ENCODE results near the gene BORCS8.

DNA sequence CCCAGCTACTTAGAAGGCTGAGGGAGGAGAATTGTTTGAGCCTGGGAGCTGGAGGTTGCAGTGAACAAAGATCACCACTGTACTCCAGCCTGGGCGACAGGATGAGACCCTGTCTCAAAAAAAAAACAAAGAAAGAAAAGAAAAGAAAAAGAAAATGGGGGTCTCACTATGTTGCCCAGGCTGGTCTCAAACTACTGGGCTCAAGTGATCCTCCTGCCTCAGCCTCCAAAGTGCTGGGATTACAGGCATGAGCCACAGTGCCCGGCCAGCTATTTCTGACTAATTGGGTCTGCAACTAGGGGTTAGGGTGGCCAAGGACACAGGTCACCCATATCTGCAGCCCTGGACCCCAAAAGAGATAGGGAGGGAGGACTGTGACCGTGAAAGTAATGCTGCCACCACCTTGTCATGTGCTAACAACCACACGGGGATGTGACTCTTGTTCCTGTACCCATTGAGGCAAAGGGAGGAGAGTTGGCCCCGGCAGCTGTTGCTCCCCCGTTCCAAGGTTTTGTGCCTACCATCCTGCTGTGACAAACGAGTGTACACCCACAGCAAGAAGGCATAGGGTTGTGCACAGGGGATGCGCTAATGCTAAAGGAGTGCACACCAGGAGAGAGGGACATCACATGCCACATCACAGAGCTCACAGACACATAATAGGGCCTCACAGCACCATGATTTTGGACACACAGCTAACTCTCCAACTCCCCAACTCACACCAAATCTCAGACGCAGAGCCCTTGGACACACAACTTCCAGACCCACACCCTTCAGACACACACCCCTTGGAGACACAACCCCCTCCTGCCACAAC, 22.5 kb downstream of the BORCS8 start:
- TF ChIP-seq, protein P1, sequence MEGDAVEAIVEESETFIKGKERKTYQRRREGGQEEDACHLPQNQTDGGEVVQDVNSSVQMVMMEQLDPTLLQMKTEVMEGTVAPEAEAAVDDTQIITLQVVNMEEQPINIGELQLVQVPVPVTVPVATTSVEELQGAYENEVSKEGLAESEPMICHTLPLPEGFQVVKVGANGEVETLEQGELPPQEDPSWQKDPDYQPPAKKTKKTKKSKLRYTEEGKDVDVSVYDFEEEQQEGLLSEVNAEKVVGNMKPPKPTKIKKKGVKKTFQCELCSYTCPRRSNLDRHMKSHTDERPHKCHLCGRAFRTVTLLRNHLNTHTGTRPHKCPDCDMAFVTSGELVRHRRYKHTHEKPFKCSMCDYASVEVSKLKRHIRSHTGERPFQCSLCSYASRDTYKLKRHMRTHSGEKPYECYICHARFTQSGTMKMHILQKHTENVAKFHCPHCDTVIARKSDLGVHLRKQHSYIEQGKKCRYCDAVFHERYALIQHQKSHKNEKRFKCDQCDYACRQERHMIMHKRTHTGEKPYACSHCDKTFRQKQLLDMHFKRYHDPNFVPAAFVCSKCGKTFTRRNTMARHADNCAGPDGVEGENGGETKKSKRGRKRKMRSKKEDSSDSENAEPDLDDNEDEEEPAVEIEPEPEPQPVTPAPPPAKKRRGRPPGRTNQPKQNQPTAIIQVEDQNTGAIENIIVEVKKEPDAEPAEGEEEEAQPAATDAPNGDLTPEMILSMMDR (IDR thresholded peaks at IDR 0.05), result no peak
- TF ChIP-seq POLR2A (IDR thresholded peaks at IDR 0.05) (no peak), EP300 (IDR thresholded peaks at IDR 0.05) (no peak)

All from ovary (tissue), 3 donors.